ENCODE data around the gene WRAP73.
"Not testable (repeated sequence)": the region's sequence is repeated elsewhere in the genome, so short reads cannot be mapped to it uniquely, and the experiment has no call there.

Gene WRAP73

GRCh38 chr1:3629561-3630160, 20.2 kb downstream of the WRAP73 start:
- DNase-seq: no peak

DNA sequence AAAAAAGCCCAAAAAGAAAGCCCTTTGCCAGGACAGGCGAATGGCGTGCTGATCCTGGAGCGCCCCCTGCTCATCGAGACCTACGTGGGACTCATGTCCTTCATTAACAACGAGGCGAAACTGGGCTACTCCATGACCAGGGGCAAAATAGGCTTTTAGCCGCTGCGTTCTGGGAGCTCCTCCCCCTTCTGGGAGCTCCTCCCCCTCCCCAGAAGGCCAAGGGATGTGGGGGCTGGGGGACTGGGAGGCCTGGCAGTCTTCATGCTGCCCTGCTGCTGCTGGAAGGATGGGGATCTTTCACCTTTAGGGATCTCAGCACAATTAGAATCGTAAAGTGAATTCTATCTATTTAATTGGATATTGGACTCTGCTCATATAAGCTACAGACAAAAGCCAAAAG, 21.5 kb downstream of the WRAP73 start:
- no peak for DNase-seq

DNA sequence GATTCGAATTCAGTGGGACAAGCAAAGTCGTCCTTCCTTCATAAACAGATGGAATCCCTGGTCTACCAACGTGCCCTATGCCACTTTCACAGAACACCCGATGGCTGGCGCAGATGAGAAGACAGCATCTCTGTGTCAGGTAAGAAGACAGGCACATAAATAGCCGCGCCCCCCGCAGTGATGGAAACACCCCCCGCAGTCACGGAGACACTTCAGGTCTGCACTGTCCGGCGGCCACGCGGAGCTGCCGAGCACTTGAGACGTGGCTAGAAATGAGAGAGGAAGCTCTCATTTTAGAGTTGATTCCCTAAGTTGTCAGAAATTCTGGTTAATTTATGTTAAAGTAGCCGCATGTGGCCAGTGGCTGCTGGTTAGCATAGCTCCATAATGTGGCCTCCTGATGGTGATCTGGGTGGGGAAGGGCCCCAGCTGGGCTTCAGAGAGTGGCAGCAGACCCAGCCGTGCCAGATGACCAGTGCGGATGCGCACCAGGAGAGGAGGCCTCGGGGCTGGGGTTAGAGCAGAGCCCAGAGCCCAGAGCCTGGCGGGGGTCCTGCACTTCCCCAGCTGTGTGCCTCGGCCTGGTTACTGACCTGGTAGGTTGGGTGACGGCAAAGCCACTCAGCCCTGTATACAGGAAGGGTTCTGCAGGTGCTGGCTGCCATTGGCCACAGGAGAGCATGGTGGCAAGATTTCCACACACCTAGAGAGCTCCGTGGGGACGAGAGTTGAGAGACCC, 22.2 kb downstream of the WRAP73 start:
- no peak for DNase-seq

GRCh38 chr1:3626025-3626424, 23.9 kb downstream of the WRAP73 start:
- DNase-seq: no peak

GRCh38 chr1:3625151-3625907, 24.6 kb downstream of the WRAP73 start:
- no peak for DNase-seq

- peak; percentile 98 for DNase-seq
Observed at GRCh38 chr1:3624200-3625136, 25.4 kb downstream of the WRAP73 start, which contains the start of gene TPRG1L. TSS of gene TPRG1L (plus strand) at chr1:3625015. CDS start at chr1:3625073, 58 bp downstream.

DNA sequence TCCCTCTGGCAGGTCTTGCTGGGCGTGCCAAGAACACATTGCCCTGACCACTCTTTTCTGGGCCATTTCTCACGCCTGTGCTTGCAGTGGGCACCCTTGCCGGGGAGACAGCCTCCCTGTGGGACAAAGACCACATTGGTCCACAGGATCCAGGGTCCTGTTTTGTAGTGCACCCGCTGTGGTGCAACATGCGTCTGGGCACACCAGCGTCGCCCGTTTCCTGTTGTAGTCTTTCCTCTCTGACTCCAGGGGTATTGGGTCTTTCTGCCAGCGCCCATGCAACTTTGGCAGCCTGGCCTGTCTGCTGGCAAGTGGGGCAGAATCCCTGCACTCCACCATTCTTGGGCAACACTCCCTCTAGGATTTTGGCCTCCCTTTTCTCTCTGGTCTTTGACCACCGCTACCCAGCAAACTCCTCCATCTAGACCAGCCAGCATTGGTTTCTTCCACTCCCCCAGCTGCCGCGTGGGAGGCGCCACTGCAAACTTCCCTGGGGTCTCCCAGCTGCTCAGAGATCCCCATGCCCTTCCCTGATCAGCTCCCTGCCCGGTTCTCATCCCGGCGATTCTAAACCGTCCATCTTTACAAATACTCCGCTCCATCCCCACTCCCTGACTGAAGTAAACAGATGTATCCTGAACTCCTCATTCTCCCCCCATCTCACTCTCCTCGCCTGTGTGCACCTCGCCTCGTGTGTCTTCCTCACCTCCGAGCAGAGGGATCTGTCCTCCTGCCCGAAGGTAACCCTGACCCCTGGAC, 26.3 kb downstream of the WRAP73 start:
- DNase-seq: no peak

GRCh38 chr1:3622102-3622501, 27.8 kb downstream of the WRAP73 start:
- DNase-seq: not testable (repeated sequence)

DNA sequence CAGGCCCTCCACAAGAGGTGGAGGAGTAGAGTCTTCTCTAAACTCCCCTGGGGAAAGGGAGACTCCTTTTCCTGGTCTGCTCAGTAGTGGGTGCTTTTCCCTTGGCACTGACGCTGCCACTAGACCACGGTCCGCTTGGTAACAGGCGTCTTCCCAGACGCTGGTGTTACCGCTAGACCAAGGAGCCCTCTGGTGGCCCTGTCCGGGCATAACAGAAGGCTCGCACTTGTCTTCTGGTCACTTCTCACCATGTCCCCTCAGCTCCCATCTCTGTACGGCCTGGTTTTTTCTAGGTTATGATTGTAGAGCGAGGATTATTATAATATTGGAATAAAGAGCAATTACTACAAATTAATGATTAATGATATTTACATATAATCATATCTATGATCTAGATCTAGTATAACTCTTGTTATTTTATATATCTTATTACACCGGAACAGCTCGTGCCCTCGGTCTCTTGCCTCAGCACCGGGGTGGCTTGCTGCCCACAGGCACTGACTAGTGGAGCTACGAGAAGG, 28.7 kb downstream of the WRAP73 start:
- not testable (repeated sequence) for DNase-seq

DNA sequence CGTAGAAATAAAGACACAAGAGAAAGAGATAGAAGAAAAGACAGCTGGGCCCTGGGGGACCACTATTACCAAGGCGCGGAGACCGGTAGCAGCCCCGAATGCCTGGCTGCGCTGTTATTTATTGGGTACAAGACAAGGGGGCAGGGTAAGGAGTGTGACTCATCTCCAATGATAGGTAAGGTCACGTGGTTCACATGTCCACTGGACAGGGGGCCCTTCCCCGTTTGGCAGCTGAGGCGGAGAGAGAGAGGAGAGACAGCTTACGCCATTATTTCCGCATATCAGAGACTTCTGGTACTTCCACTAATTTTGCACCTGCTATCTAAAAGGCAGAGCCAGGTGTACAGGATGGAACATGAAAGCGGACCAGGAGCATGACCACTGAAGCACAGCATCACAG, 29.2 kb downstream of the WRAP73 start:
- DNase-seq: no peak

GRCh38 chr1:3618881-3619671, 30.8 kb downstream of the WRAP73 start:
- peak; percentile 67 for DNase-seq

GRCh38 chr1:3618531-3618880, 31.4 kb downstream of the WRAP73 start:
- DNase-seq: no peak

DNA sequence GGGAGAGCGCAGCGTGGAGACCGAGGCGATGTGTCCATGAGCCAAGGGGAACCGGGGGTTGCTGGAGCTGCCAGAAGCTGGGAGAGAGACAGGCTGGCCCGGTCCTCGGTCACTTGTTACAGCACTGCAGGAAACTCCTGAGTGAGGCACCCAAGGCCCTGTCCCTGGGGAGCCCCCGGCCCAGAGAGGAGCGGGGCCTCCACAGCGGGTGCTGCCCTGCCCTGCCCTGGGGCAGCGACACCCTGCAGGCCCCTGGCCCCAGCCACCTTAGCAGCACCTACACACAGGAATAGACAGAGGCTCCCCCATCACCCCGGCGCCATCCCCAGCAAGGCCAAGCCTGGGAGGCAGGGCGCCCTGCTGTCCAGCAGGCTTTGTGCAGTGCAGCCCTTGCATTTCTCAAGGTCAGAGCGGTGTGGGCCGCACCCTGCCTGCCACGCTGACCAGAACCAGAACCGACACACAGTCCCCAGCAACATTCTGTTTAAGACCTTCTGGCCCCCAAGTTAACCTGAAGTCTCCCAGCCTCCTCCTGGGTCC, 32.0 kb downstream of the WRAP73 start:
- DNase-seq: no peak

GRCh38 chr1:3616861-3617260, 33.0 kb downstream of the WRAP73 start:
- no peak for DNase-seq

DNA sequence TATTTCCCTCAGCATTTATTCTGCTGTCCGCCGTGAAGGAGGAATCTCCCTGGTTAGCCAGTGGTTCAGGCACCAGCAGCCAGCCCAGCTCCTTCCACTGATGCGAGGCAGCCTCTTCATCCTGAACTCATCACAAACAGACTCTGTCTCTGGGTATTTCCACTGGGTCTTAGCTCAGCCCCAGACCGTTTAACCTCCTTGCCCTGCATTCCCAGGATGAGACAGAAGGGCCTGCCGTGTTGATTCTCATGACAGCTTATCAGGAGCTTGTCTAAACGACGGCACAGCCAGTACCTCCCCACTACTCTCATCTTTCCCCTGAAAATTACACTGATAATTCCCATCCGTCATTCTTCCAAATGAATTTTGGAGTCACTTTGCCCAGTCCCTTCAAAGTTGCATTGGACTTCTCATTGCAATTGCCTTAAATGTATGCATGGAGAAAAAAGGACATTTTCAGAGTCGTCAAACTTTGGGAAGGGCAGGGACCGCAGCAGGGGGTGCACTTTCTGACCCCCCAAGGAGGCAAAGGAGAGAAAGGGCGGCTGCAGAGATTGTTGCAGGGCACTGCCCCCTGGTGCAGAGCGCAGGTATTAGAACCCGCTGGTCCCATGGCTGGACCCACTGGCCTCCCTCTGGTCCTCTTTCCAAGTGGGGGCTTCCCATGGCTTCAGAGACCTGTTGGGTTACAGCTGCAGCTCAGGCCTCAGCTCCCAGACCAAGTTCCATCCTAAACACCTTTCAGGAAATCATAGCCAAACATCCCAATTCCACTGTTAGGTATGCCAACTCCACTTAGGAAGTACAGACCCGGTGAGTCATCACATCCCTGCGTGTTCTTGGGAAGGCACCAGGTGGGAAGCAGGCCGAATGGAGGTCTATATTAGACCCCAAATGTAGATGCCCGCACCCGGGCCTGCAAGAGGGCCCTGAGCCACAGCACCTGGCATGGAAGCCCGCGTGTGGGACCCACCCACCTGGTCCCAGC, 34.9 kb downstream of the WRAP73 start:
- DNase-seq: no peak

DNA sequence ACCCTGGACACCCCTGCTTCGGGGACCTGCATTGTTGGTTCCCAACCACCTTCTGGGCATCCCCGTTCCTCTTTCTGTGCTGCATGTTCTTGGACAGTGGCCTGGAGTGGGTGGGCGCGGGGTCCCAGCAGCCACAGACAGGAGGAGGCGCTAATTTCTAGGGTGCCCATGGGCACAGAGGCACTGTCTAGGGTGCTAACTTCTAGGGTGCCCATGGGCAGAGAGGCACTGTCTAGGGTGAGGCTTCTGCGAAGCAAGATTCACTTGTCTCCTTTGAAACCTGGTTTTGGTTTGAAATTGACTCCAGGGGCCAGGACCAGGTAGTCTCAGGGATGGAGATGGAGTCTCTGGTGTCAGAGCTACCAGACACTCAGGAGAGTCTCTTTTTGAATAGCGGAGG, 37.8 kb downstream of the WRAP73 start:
- no peak for DNase-seq

- peak; percentile 90 for DNase-seq
Observed at GRCh38 chr1:3611170-3612019, 38.5 kb downstream of the WRAP73 start, which contains the start of gene MEGF6. TSS of gene MEGF6 (minus strand) at chr1:3611508. CDS start at chr1:3611268, 240 bp downstream.

DNA sequence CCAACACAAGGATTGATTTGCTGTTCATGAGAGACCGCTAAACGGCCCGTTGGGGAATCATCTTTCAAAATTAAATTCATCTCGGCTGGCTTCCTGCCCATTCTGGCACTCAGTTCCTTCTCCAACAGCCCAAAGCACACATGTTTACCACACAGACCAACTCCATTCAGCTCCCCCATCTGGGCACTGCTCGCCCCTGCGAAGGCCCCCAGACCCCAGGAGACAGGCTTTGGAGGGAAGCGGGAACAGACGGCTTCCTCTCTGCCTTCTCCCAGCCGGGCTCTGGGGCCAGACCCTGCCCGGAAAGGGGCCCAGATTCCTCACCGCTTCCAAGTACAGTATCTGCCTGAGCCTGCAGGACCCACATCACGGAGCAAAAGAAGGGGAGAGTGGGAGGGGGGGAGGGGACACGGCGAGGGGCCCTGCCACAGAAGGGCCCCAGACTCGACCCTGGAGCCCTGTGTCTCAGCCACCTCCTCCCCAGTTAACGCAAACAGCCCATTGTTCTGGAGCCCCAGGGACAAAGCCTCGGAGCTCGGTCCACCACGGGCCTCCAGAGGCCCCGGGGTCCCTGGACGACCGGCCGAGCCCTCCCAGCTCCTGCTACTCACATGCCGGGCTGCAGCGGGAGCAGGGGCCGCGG, 39.3 kb downstream of the WRAP73 start:
- DNase-seq: peak; percentile 78
